GM03348 (cell line): ENCODE data around the gene DNER.
A peak's percentile ranks its signal among the peaks of the same experiment; 100 is the strongest.
"Not testable (repeated sequence)": the region's sequence is repeated elsewhere in the genome, so short reads cannot be mapped to it uniquely, and the experiment has no call there.

Experiments used
- DNase-seq: peaks from one replicate; pipeline ENCODE4 v3.0.0; 2012; ENCODE audit warnings: low spot score

The DNER gene

GRCh38 chr2:229616433-229616832 lies 97.9 kb downstream of the DNER start:
- no peak for DNase-seq

- DNase-seq, result not testable (repeated sequence)
Measured at GRCh38 chr2:229614021-229614420, 100.3 kb downstream of the DNER start.

DNA sequence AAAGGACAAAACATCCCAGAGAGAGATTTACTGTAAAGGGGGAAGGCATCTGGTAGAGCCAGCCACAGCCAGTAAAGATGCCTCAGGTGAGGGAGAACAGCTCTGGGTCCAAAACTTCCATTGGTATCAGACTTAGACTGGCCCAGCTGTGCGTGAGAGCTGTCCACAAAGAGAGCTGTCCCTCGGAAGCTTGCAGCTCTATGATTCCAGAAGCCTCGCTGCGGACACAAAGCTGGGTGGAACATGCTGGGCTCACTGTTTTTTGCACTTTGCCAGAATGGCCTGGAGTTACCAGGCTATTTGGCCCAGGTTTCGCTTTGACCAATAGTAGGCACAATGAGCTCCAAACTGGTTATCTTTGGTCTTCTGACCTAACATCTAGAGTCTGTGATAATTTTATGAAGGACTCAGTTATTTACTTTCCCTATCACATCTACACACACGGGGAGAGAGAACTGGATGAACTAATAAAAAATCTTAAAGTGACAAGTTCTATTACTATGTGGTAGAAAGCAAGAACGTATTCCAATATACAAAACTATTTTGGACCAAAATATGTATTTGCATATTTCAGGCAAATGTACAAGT lies 101.9 kb downstream of the DNER start:
- DNase-seq, result no peak

DNA sequence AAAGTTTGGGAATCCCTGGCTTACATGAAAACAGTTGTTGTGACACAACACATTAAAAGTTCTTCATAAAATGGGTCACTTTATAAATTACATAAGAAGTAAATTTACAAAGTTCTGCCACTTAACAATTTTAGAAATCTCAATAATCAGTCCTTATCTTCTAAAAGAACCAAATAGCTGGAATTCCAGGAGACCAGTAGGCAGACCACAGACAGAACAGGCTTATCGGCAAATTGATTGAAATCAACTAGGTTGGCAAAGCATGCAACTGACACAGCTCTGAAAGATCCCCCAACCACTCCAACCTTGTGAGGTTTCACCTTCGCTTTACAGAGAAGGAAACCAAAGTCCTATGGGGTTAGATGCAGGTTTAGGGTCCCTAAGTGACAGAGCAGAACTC lies 103.0 kb downstream of the DNER start:
- DNase-seq, result no peak

DNA sequence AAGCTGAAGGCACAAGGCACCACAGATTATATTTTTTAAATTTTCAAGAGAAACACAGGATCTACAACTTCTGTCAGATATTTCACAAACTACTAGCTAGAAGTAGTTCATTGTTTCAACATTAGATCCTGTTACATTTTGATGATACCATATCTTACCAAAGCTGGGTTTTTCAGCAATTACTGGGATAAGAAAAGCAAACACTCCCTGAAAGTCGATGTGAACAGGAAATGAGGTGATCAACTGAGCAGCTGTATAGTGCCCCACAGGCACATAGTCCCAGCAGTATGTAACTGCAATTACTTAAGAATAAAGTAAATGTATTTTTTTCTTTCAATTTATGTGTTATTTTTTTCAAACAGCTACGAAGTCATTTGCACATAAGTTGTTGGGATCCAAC lies 103.5 kb downstream of the DNER start:
- no peak for DNase-seq

DNA sequence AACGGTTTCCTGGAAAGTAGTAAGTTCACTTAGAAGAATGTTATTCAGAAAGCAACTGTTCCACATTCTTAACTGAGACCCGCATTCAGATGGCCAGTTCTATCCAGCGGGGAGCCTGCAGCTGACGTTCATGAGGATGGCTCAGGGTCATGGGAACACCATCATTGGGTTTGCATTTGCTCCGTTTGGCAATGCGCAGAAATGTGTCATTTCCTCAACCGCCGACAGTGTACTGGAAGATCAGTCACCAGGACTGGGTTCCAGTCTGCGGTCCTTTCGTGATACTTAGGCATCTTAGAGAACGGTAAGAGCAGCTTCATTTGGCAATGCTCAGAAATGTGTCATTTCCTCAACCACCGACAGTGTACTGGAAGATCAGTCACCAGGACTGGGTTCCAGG lies 104.0 kb downstream of the DNER start:
- no peak for DNase-seq

DNA sequence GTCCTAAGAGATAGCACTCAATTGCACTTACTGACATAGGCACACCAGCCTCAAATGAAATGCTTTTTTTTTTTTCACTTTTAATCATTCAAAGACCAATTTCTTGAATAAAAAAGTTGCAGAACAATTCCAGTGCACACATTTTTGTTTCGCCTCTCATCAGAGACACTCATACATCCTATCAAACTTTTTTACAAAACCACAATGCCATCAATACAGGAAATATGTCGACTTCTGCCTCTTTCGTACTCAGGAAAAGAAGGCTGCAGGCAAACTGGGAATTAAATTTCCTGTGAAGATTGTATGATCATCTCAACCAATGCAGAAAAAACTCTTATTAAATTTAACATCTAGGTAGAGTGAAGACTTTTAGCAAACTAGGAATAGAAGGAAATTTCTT lies 112.4 kb downstream of the DNER start:
- no peak for DNase-seq

- DNase-seq, result no peak
Measured at GRCh38 chr2:229601396-229601795, 113.0 kb downstream of the DNER start.

GRCh38 chr2:229598227-229598626 lies 116.1 kb downstream of the DNER start:
- DNase-seq, result no peak

- DNase-seq, result no peak
Measured at GRCh38 chr2:229596796-229597195, 117.6 kb downstream of the DNER start.

GRCh38 chr2:229591611-229592010 lies 122.7 kb downstream of the DNER start:
- DNase-seq, result no peak

GRCh38 chr2:229586746-229587705 lies 127.3 kb downstream of the DNER start:
- DNase-seq, result peak; percentile 92

DNA sequence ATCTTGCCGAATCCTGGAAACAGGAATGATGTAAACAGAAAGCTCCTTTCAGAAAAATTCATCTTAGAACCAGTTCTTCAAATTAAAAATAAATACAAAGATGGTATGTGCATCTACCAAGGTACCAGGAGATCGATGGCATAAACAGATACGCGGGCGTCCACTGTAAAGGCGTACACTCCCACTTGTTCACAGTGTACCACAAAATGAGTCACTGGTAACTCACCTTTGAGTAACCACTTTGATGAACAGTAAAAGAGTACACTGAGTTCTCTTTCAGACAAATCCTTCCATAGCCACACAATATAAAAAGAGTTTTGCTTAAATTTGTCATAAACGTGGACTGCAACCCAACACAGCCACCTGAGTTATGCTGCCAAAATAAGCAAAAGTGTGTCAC lies 128.3 kb downstream of the DNER start:
- no peak for DNase-seq

DNA sequence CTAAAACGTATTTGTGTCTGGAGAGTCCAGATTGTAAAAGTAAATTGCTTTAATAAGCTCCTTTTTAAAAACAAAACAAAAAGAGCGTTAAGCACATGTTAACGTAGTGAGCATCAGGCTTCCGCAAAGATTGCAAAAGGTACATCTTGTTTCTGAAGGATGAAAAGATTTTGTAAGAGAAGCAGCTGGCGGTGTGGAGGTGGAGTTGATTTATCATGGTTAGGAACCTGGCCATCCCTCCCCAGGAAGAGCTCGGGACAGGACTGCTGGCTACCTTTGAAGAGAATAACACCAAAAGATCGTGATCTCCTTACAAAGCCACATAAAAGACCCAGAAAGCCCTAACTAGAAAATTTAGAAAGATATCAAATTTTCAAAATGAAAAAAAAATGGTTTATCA lies 132.2 kb downstream of the DNER start:
- DNase-seq, result no peak

GRCh38 chr2:229578052-229578846 lies 136.1 kb downstream of the DNER start:
- DNase-seq, result no peak

DNA sequence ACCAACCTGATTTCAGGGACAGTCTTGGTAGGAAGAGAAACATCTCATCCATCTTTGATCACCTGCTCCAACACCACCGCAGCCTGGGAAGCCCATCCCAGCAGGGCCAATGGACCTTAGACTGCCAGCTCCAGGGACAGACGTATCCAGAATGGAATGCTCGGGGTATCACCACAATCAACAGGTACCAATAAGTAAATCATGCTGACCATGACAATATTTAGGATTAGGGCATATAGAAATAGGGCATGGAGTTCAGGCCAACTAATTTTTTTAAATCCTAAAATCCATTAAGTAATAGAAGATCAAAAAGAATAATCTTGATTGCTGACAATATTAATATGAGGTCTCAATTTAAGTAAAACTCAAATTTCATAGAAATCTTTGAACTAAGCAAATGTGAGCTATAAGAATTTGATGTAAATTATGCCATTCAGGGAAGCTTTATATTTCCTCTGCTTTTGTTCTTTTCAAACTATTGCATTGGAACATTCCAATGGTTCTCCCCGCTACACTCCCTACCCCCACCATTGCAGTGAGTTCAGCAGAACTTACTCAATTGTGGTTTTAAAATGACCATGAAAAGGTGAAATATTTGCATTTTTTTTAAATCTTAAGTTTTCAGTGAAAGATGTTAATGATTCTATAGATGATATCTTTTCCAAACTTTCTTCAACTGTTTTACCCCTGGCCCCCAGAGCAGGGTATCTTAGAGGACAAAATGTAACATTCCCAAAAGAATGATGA lies 138.6 kb downstream of the DNER start:
- DNase-seq, result no peak

DNA sequence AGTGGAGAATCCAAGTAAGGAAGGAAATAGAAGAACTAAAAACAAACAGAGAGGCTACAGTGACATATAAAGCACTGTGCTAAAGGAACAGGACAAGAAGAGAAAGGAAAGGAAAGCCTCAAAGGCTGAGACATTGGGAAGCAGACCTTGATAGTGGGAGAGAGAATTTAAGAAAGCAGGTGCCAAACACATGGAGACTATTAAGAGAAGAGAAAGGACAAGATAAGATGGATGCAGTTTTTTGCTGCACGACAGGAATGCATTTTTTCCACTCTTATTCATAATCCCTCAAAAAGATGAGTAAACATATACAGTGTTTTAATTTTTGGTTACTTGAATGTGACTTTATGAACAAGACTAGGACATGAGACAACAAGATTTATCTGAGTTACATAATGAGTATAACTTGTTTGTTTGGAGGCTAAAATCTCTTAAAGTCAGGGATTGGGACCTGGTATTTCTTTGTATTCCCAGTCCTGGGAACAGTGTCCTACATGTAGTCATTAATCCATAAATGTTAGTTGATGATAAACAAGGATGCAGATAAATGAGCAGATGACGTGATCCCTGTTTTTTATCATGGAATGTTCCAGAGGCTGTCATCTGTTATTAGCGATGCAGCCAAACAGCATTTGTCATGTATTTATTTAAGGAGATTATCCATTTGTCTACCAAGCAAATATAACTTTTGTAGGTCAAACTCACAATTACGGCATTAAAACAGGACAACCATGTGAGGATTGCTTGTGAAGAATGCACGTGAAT lies 141.7 kb downstream of the DNER start:
- DNase-seq, result peak; percentile 21

GRCh38 chr2:229571243-229571642 lies 143.1 kb downstream of the DNER start:
- DNase-seq, result no peak

- no peak for DNase-seq
Measured at GRCh38 chr2:229566370-229566769, 148.0 kb downstream of the DNER start.

- DNase-seq, result no peak
Measured at GRCh38 chr2:229564300-229564907, 150.0 kb downstream of the DNER start.

GRCh38 chr2:229563388-229563787 lies 151.0 kb downstream of the DNER start:
- no peak for DNase-seq
